ENCODE results near the gene HPCAL4.

HPCAL4 gene

GRCh38 chr1:39720094-39720999 lies 29.1 kb upstream of the HPCAL4 start:
- no peak overlapping the region for H3K4me3 ChIP-seq (ENCODE audit: low read depth, low read length)
- DNase-seq (ENCODE audit: low read depth) = peak; percentile 48
- peak; percentile 58 for TF ChIP-seq CTCF (IDR thresholded peaks at IDR 0.05; ENCODE audit: control insufficient read depth, extremely low read depth, insufficient read depth)

- no peak for DNase-seq (ENCODE audit: low read depth)
- no peak for TF ChIP-seq CTCF (IDR thresholded peaks at IDR 0.05; ENCODE audit: control insufficient read depth, extremely low read depth, insufficient read depth)
- H3K4me3 ChIP-seq (ENCODE audit: low read depth, low read length) = no peak overlapping the region
Measured at GRCh38 chr1:39717809-39718208, 26.6 kb upstream of the HPCAL4 start.

- TF ChIP-seq CTCF (IDR thresholded peaks at IDR 0.05; ENCODE audit: control insufficient read depth, extremely low read depth, insufficient read depth) = no peak
- no peak overlapping the region for H3K4me3 ChIP-seq (ENCODE audit: low read depth, low read length)
- no peak for DNase-seq (ENCODE audit: low read depth)
Measured at GRCh38 chr1:39713557-39713956, 22.3 kb upstream of the HPCAL4 start.

- no peak overlapping the region for H3K4me3 ChIP-seq (ENCODE audit: low read depth, low read length)
- no peak for DNase-seq (ENCODE audit: low read depth)
- TF ChIP-seq CTCF (IDR thresholded peaks at IDR 0.05; ENCODE audit: control insufficient read depth, extremely low read depth, insufficient read depth) = no peak
Measured at GRCh38 chr1:39711966-39712340, 20.7 kb upstream of the HPCAL4 start.

GRCh38 chr1:39711104-39711965 lies 20.1 kb upstream of the HPCAL4 start:
- TF ChIP-seq CTCF (IDR thresholded peaks at IDR 0.05; ENCODE audit: control insufficient read depth, extremely low read depth, insufficient read depth) = no peak
- no peak overlapping the region for H3K4me3 ChIP-seq (ENCODE audit: low read depth, low read length)
- no peak for DNase-seq (ENCODE audit: low read depth)

- DNase-seq (ENCODE audit: low read depth) = no peak
- H3K4me3 ChIP-seq (ENCODE audit: low read depth, low read length) = no peak overlapping the region
- no peak for TF ChIP-seq CTCF (IDR thresholded peaks at IDR 0.05; ENCODE audit: control insufficient read depth, extremely low read depth, insufficient read depth)
Measured at GRCh38 chr1:39707506-39707905, 16.3 kb upstream of the HPCAL4 start.
